Spleen (tissue), 7 donors: ENCODE measurements around the gene CLCNKA.

Experiments used
- POLR2A ChIP-seq, 3 donors: fragments of 450-650 bp; IDR thresholded peaks; one replicate each; pipeline ENCODE4 v1.5.1; 2017; ENCODE audit warnings: antibody characterized with exemption in 3 of 3, mild to moderate bottlenecking in 1 of 3
- POLR2AphosphoS5 ChIP-seq, 3 donors: sonication (generic); formaldehyde crosslinking; IDR thresholded peaks; one replicate each; pipeline ENCODE4 v1.5.1; 2017; ENCODE audit warnings: antibody characterized with exemption in 3 of 3
- TF ChIP-seq, protein P1 (sequence below), 11 experiments: fragments of 200-600 bp in 7 of 11; fragments of 450-650 bp in 4 of 11; sonication (generic) in 4 of 11; IDR thresholded peaks in 8 of 11; conservative IDR thresholded peaks in 3 of 11; 1 replicate in 7 of 11; 2 replicates in 4 of 11; pipeline versions ENCODE4 v1.4.0 to v1.8.0; 2016 to 2021; ENCODE audit warnings: antibody characterized with exemption in 11 of 11, inconsistent platforms in 4 of 11, mild to moderate bottlenecking in 1 of 11
- donor health status: DM: no; HTN: no; CAD: no; lungs with moderate emphysema.
- donor health status: DM: no; HTN: no; CAD: no.
- donor health status: DM: no; HTN: no; CAD: no.

DNA sequence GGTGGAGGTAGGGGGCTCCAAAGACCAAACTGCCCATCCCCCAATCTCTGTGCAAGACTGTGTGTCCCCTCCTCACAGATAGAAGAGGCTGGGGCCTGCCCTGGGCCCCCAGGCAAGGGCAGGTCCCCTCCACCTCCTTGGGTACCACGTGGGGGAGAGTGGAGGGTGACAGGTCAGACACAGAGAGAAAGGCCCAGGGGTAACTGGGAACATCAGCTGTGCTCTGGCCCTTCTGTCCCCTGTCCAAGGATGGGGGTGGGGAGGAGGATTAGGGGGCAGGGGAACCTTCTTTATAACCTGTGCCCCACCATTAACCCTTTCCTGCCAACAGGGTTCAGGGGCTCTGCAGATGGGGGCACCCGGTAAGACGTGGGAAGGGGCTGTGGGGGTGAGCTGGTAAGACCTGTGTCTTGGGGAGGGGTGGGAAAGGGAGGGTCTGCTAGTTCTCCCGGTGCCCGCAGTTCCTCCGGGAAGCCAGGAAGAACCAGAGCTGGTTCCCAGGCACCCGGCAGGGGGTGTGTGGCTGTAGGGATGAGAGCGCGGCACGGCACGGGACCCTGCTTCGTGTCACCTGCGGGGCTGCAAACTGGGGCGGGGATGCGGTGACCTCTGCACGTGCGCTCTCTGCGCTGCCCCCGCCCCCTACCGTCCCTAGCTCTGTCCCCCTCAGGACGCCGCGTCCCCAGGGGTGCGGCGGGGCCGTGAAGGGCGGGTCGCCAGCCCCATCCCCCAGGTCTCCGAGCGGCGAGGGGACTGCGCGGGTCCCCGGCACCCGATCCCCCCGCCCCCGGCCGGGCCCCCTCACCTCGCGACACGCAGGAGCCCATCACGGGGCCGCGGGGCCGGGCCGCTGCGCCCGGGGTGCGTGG lies 51.0 kb downstream of the CLCNKA start:
- TF ChIP-seq POLR2A (IDR thresholded peaks at IDR 0.05) (no peak), POLR2AphosphoS5 (IDR thresholded peaks at IDR 0.05) (no peak)
- TF ChIP-seq, protein P1, sequence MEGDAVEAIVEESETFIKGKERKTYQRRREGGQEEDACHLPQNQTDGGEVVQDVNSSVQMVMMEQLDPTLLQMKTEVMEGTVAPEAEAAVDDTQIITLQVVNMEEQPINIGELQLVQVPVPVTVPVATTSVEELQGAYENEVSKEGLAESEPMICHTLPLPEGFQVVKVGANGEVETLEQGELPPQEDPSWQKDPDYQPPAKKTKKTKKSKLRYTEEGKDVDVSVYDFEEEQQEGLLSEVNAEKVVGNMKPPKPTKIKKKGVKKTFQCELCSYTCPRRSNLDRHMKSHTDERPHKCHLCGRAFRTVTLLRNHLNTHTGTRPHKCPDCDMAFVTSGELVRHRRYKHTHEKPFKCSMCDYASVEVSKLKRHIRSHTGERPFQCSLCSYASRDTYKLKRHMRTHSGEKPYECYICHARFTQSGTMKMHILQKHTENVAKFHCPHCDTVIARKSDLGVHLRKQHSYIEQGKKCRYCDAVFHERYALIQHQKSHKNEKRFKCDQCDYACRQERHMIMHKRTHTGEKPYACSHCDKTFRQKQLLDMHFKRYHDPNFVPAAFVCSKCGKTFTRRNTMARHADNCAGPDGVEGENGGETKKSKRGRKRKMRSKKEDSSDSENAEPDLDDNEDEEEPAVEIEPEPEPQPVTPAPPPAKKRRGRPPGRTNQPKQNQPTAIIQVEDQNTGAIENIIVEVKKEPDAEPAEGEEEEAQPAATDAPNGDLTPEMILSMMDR (IDR thresholded peaks at IDR 0.05 in 8 of 11, conservative IDR thresholded peaks at IDR 0.05 in 3 of 11), result no peak
